Muscle layer of colon (tissue), 2 donors: ENCODE results near the gene PPP2R5B.
A peak's percentile ranks its signal among the peaks of the same experiment; 100 is the strongest.

Experiments used
- H3K27ac ChIP-seq: one replicate; pipeline ENCODE4 v1.7.0; 2013; ENCODE audit warnings: low read depth, mild to moderate bottlenecking, low read length, moderate library complexity
- H3K27me3 ChIP-seq, 2 donors: one replicate each; pipeline ENCODE4 v1.7.0; 2013; ENCODE audit warnings: low read length in 2 of 2, mild to moderate bottlenecking in 2 of 2; ENCODE audit not compliant: insufficient read depth in 2 of 2, control insufficient read depth in 1 of 2
- H3K36me3 ChIP-seq: one replicate; pipeline ENCODE4 v1.7.0; 2013; ENCODE audit warnings: mild to moderate bottlenecking, low read length; ENCODE audit not compliant: insufficient read depth
- H3K4me1 ChIP-seq: one replicate; pipeline ENCODE4 v1.7.0; 2013; ENCODE audit warnings: mild to moderate bottlenecking, low read length; ENCODE audit not compliant: insufficient read depth
- H3K4me3 ChIP-seq, 2 donors: one replicate each; pipeline ENCODE4 v1.7.0; 2013; ENCODE audit warnings: low read length in 2 of 2, low read depth in 1 of 2, mild to moderate bottlenecking in 1 of 2, moderate library complexity in 1 of 2
- H3K9ac ChIP-seq: one replicate; pipeline ENCODE4 v1.7.0; 2013; ENCODE audit warnings: low read length
- H3K9me3 ChIP-seq: one replicate; pipeline ENCODE4 v1.7.0; 2013; ENCODE audit warnings: mild to moderate bottlenecking, low read length
- donor health status: abdominal sarcoma.
- donor health status: Adenocarcinoma of cecum.

Gene PPP2R5B

DNA sequence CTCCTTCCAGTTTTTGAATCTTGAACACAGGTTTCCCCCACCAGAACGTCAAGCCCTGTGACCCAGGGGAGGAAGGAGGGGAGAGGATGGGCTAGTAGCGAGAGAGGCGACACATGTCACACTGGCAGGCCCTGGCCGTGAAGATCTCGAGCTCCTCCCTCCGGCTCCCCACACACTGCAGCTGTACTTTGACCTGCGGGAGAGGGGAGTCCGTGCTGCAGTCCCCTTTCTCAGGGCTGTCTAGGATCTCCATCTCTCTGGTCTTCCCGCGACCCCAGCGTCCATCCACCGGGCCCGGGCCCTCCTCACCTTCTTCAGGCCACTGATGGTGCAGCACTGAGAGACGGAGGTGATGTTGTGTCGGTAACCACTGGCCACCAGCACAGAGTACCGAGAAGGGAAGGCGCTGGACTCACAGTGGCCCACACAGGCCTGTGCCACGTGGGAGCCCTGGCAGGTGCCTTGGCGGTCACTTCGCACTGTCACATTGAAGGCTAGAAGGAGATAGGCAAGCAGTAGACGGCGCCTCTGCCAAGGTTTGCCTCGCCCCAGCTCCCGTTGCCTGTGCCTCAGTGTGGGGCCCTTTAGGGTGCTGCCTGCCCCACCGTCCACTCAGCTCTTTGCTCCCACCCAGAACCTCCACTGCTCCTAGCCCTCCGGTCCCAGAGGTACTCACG is 10.3 kb downstream of the PPP2R5B start:
- Histone ChIP-seq H3K27me3 (no peaks in the 10 kb centered on the region), H3K36me3 (peaks cover 42% of the 10 kb centered on the region), H3K9ac (no peak overlapping the region), H3K9me3 (no peaks in the 10 kb centered on the region), H3K4me3 (no peak overlapping the region), H3K27ac (no peak overlapping the region), H3K4me1 (no peaks in the 10 kb centered on the region)

DNA sequence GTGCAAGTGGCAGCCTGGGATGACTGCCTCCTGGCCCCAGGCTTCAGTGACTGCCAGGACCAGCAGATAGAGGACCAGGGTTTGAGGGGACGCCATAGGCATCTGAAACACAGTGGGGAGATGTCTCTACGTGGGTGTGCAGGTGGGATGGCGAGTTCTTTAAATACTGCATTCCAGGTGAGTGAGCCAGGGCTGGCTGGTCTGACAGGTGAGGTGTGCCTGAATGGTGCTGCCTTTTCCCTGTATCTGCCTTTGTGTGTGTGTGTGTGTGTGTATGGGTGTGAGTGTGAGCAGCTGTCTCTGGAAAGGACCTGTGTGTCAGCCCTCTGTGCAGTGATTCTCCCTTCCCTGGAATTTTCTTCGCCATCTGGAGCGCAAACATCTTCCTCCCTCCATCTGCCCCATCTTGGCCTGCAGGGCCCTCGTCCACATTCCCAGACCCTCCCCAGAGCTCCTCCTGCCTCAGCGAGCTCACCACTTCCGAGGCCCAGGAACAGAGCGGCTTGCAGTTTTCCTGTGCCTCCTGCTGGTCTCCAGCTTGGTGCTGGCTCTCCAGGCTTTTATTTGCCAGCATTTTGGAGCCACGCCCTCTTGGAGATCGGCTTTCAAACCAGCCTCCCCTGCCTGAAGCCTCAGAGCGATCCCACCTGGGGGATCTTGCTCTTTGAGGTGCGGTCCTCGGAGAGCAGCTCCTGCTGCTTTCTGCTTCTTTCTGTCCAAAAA is 11.0 kb downstream of the PPP2R5B start, which contains the start of gene GPHA2:
GPHA2 (minus strand) TSS at position 535 of the 723 bp plus-strand sequence; CDS start at position 102, 433 bp downstream.
- H3K27me3 ChIP-seq = no peaks in the 10 kb centered on the region
- no peaks in the 10 kb centered on the region for H3K9me3 ChIP-seq
- H3K4me1 ChIP-seq = no peaks in the 10 kb centered on the region
- no peak within 1 kb of the TSS for H3K9ac ChIP-seq
- peak within 1 kb of the TSS; percentile 2 for H3K27ac ChIP-seq
- peaks cover 35% of the 10 kb centered on the region for H3K36me3 ChIP-seq
- no peak within 1 kb of the TSS for H3K4me3 ChIP-seq

DNA sequence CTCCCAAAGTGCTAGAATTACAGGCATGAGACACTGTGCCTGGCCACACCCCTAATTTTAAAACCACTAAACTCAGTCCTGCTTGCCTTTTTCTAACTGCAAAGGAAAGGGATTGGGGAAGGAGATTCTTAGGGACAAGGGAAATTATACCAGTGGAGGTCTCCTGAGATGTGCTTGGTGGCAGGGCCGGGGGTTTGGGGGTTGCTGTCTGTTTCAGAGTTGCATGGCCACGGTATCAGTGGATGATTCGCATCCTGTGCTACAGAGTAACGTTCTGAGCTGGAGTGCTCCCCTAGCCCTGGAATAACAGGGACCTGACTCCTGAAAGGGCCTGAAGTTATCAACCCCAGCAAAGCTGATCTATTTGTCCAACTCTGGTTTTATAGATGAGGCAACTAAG is 12.1 kb downstream of the PPP2R5B start:
- no peak overlapping the region for H3K4me3 ChIP-seq
- H3K4me1 ChIP-seq = no peaks in the 10 kb centered on the region
- H3K27me3 ChIP-seq = no peaks in the 10 kb centered on the region
- no peak overlapping the region for H3K9ac ChIP-seq
- peaks cover 25% of the 10 kb centered on the region for H3K36me3 ChIP-seq
- H3K9me3 ChIP-seq = no peaks in the 10 kb centered on the region
- H3K27ac ChIP-seq = no peak overlapping the region

DNA sequence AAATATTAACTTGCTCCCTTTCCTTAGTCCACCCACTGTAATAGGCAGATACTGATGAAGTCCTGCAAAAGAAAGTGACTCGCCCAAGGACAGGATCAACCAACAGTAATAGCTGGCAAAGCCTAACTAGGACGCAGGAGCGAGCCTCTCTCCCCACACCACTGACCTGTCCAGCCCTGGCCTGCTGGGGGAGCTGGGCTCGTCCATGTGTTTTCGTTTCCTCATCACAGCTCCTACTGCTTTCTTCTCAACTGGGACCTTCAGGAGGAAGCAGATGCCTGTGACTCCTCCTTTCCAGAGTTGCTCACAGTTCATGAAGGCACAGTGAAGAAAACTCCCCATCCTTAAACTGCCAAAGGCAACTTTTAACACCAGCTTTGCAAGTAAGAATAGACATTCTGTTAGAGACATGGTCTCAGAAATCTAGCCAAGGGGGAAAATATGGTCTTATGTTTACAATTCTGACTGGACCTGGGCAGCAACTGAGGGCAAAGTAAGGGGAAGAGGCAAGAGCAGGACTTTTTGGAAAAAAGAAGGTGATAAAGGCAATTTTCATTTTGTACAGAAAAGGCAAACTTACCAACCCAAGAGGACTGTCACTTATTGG is 22.8 kb downstream of the PPP2R5B start:
- no peaks in the 10 kb centered on the region for H3K4me1 ChIP-seq
- H3K9ac ChIP-seq = no peak overlapping the region
- no peaks in the 10 kb centered on the region for H3K9me3 ChIP-seq
- H3K4me3 ChIP-seq = no peak overlapping the region
- H3K27ac ChIP-seq = no peak overlapping the region
- H3K36me3 ChIP-seq = no peaks in the 10 kb centered on the region
- H3K27me3 ChIP-seq = no peaks in the 10 kb centered on the region

DNA sequence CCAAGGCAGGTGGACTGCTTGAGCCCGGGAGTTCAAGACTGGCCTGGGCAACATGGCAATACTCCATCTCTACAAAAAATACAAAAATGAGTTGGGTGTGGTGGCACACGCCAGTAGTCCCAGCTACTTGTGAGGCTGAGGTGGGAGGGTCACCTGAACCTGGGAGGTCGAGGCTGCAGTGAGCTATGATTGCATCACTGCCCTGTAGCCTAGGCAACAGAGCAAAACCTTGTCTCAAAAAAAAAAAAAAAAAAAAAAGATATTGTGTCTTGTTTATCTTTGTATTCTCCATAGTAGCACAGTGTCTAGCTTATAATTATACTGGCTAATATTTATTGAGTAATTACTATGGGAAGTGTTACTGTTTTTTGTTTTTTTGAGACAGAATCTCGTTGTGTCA is 27.0 kb downstream of the PPP2R5B start:
- Histone ChIP-seq H3K4me3 (no peak overlapping the region), H3K9ac (no peak overlapping the region), H3K27ac (no peak overlapping the region), H3K9me3 (no peaks in the 10 kb centered on the region), H3K27me3 (no peaks in the 10 kb centered on the region), H3K36me3 (no peaks in the 10 kb centered on the region), H3K4me1 (peaks cover 10% of the 10 kb centered on the region)

DNA sequence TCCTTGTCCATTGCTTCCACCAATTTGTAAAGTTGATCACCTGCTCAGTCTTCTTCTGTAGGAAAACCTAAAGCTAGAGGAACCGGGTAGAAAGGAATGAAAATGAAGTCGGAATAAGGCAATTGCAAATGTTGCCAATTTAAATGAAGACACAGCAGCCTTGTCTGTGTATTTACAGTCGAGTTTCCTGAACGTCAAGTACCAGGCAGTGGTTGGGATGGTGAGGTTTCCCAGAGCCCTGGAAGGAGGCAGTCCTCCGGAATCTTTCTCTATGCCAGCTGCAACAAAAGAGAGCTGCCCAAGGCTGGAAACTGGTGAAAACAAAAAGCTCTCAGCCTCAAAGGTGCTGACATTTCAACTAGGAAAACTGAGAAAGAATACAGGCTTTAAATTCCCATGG is 29.7 kb downstream of the PPP2R5B start:
- H3K36me3 ChIP-seq = no peaks in the 10 kb centered on the region
- H3K27ac ChIP-seq = peak overlapping the region; percentile 19

DNA sequence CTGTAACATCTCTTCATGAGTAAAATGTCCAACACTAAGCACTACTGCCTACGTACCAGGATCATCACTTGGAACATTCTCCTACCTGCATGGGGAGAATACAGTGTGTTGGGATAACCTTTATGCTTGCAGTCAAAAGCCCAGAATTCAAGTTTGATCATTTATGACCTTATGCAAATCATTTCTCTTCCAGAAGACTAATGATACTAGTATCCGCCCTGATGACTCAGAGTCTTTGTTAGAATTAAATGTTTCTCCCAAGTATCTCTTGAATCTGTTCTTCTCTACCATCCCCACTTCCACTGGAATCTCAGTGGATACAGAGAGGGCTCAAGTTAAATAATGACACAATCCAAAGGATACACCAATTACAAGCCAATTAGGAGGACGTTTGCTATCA is 35.0 kb downstream of the PPP2R5B start:
- Histone ChIP-seq H3K9ac (no peak overlapping the region), H3K9me3 (no peaks in the 10 kb centered on the region), H3K27ac (no peak overlapping the region), H3K36me3 (no peaks in the 10 kb centered on the region), H3K4me1 (peaks cover 4% of the 10 kb centered on the region), H3K27me3 (no peaks in the 10 kb centered on the region), H3K4me3 (no peak overlapping the region)

More for the DNA sequence above, 29.7 kb downstream of the PPP2R5B start:
- H3K9me3 ChIP-seq = no peaks in the 10 kb centered on the region
- H3K4me3 ChIP-seq = peak overlapping the region in 1 of 2 donors; percentile 25
- H3K9ac ChIP-seq = no peak overlapping the region
- no peaks in the 10 kb centered on the region for H3K27me3 ChIP-seq
- peaks cover 10% of the 10 kb centered on the region for H3K4me1 ChIP-seq

DNA sequence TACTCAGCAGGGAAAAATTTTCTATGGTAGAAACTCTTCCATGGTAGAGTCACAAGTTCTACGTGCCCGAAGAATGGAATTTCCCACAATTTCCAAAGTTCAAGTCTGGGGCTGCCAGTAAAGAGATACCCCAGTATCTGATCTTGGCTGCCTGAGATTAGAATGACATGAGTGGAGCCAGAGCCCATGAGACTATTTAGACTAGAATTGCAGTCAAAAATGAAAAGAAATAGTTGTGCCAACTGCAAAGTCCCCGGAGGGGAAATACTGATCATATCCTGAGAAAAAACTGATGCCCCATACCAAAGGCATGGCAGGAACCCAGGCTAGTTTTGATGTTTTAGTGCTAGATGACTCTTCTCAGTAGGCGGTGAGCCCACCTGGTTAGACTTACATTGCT is 36.2 kb downstream of the PPP2R5B start:
- Histone ChIP-seq H3K4me1 (no peaks in the 10 kb centered on the region), H3K9ac (no peak overlapping the region), H3K27ac (no peak overlapping the region), H3K36me3 (no peaks in the 10 kb centered on the region), H3K27me3 (no peaks in the 10 kb centered on the region), H3K9me3 (no peaks in the 10 kb centered on the region), H3K4me3 (no peak overlapping the region)

DNA sequence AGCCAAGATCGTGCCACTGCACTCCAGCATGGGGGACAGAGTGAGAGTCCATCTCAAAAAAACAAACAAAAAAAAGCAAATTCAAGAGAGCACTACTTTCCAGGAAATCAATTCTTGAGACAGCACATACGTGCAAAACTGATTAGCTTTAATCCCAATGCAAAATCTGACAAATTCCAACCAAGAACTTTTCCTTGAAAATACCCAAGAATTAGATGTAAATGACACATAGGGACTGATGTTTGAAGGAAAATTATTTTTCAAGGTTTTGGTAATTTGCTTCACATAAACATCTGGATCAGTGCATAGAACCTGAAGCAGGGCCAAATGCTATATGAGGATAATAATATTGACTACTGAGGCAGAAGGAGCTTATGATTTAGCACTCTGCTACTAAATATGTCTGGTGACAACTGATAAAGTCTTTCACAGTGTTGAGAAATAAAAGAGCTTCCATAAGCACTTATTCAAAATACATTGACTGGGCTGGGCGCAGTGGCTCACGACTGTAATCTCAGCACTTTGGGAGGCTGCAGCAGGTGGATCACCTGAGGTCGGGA is 38.7 kb downstream of the PPP2R5B start:
- Histone ChIP-seq H3K27me3 (no peaks in the 10 kb centered on the region), H3K9me3 (no peaks in the 10 kb centered on the region), H3K36me3 (no peaks in the 10 kb centered on the region), H3K4me1 (no peaks in the 10 kb centered on the region), H3K9ac (no peak overlapping the region), H3K27ac (no peak overlapping the region), H3K4me3 (no peak overlapping the region)

DNA sequence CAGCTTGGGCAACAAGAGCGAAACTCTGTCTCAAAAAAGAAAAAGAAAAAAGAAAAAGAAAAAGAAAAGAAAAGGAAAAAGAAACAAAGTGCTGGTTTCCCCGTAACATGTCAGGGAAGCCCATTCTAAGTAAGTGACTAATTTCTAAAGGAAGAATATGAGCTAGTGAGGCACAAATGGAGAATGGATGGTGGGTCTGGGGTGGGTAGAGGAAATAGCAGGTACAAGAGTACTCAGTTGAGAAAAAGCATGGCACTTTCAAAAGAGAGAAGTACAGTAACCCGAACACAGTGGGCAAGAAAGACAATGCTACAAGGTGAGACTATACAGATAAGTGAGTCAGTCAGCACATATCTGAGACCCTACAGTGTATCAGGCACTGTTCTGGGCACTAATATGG is 42.9 kb downstream of the PPP2R5B start:
- no peaks in the 10 kb centered on the region for H3K9me3 ChIP-seq
- H3K4me1 ChIP-seq = no peaks in the 10 kb centered on the region
- H3K27me3 ChIP-seq = no peaks in the 10 kb centered on the region
- no peaks in the 10 kb centered on the region for H3K36me3 ChIP-seq
- H3K9ac ChIP-seq = no peak overlapping the region
- H3K27ac ChIP-seq = no peak overlapping the region
- no peak overlapping the region for H3K4me3 ChIP-seq

DNA sequence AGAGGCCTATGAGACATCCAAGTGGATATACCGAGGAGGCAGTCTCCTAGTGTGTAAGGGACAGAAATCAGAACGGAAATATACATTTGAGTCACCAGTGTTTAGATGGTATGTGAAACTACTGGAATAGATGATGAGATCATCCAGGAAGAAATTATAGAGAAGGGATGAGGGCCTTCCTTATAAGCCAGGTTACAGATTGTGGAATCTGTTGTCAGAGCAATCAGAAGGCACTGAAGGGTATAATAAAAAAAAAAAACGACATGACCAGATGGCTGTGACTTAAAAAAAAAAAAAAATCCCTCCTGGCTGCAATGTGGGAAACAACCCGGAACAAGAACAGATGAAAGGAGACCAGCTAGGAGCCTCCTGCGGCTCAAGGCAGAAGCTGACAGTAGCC is 44.7 kb downstream of the PPP2R5B start:
- no peaks in the 10 kb centered on the region for H3K27me3 ChIP-seq
- H3K9me3 ChIP-seq = no peaks in the 10 kb centered on the region
- H3K4me3 ChIP-seq = no peak overlapping the region
- H3K36me3 ChIP-seq = no peaks in the 10 kb centered on the region
- H3K27ac ChIP-seq = no peak overlapping the region
- H3K4me1 ChIP-seq = no peaks in the 10 kb centered on the region
- H3K9ac ChIP-seq = no peak overlapping the region
